Activated CD4-positive, alpha-beta T cell treated with anti-CD3 and anti-CD28 coated beads, Interleukin-2, amount 50 U/mL, for 24 hours (primary cell): ENCODE data around the gene NPRL2.
"Not testable (repeated sequence)": the region's sequence is repeated elsewhere in the genome, so short reads cannot be mapped to it uniquely, and the experiment has no call there.

Experiments
- DNase-seq, 2 donors: peaks; one replicate each; pipeline ENCODE4 v3.0.0-alpha.2; 2020; ENCODE audit warnings: low read depth in 1 of 2, low spot score in 1 of 2

The NPRL2 gene

GRCh38 chr3:50314816-50315215 lies 35.8 kb downstream of the NPRL2 start:
- no peak for DNase-seq

GRCh38 chr3:50314342-50314741 lies 36.2 kb downstream of the NPRL2 start:
- no peak for DNase-seq

DNA sequence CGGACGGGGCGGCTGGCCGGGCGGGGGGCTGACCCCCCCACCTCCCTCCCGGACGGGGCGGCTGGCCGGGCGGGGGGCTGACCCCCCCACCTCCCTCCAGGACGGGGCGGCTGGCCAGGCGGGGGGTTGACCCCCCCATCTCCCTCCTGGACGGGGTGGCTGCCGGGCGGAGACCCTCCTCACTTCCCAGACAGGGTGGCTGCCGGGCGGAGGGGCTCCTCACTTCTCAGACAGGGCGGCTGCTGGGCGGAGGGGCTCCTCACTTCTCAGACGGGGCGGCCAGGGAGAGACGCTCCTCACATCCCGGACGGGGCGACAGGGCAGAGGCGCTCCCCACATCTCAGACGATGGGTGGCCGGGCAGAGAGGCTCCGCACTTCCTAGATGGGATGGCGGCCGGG lies 38.5 kb downstream of the NPRL2 start:
- not testable (repeated sequence) for DNase-seq

DNA sequence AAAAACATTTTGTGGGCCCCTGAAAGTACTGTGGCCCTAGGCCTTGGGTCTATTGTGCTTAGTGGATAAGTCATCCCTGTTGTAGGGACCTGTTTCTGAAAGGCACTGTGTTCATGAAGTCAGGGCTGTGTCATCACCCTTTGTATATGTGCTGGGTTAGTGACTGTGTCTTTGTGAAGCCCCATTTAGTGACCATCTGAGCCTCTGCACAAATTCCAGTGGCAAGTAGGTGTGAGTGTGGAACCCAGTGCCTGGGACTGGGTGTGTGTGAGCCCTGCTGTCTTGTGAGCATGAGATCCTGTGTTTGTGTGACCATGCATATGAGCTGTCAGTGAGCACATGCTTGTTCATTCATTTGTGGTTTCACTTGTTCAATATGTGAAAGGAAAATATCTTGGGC lies 46.0 kb downstream of the NPRL2 start:
- no peak for DNase-seq

DNA sequence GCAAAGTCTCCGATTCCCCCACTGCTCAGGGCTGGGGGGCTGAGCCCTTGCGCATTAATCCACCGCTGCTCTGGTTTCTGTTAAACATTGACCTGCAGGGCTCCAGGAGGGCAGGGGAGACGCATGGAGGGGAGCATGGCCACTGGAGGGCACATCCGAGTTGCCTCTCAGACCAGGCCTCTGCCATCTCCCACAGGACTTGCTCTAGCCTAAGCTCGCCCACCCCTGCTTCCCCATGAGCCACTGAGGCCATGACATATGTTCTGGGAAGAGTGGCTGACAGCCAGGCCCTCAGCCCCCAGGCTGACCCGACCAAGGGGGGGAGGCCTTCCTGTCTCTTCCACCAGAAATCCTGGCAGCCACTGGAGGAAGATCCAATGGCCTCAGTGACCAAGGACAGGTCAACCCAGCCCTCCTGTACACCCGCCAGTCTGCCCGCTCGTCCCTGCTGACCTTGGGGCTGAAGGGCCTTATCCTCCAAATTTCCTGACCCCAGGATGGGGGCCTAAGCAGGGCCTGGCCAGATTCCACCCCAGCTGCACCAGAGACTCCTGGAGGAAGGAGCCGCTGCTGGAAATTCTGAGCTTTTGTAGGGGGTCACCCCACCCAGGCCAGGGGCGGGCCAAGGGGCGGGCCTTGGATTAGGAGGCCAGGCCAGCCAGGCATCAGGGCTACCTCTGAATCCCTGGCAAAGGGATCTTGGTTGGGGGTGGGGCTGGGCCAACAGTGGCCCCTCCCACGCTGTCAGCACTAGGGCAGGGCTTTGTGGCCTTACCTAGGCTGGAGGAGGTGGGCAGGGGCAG lies 47.4 kb downstream of the NPRL2 start, which contains the start of gene HYAL1:
Gene HYAL1 (minus strand): TSS at position 562 of the 803 bp plus-strand sequence. CDS start 618 bp downstream, outside the sequence.
- no peak for DNase-seq

DNA sequence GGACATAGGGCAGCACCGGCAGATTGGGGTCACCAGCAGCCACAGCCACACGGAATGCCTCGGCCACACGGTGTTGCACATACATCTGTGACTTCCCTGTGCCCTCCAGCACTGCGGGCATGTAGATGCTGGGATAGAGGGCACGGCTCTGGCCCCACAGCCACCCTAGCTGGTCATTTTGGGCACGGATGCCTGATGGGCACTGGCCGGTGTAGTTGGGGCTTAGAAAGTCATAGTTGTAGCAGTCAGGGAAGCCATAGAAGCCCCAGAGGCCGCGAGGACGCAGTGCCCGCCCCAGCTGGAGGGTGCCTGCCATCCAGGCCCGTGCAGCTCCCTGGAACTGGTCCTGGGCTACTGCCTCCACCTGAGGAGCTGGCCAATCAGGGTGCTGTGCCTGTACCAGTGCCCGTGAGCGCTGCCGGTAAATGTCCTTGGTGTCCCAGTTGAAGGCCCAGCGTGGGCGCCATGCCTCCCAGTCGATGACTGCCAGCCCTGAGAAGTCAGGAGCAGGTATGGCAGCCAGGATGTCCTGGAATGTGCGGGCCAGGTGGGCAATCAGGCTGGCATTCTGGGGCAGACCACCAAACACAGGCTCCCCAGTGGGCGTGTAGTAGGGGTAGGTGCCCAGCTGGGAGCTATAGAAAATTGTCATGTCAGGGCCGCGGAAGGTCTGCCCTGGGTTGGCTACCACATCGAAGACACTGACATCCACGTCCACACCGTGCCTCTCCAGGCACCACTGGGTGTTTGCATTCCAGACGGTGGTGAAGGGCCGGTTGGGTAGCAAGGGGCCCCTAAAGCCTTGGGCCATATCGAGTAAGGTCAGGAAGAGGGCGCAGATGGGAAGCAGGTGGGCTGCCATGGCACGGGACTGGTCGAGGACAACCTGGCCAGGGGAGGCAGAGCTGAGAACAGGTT lies 48.2 kb downstream of the NPRL2 start:
- no peak for DNase-seq

DNA sequence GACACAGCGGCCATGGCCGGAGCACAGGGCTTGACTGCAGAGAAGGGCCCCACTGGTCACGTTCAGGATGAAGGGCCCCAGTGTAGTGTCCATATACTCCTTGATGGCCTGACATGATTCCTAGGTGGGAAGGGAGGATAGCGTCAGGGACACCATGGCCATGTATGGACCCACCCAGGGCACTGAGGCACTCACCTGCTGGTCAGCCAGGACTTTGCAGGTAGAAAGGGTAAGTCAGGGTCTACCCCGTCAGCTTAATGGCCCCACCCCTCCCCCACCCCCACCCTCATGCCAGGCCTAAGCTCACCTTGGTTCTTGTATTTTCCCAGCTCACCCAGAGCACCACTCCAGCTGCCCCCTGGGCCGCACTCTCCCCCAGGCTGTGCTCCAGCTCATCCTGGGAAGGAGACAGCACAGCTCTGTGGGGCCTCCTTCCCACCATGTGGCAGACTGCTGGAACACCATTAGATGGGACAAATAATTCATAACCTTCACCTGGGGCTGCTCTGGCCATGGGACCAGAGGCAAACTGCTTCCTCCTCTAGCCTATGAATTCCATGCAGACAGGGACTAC lies 49.8 kb downstream of the NPRL2 start:
- DNase-seq = no peak

GRCh38 chr3:50299929-50300680 lies 50.5 kb downstream of the NPRL2 start:
- no peak for DNase-seq

DNA sequence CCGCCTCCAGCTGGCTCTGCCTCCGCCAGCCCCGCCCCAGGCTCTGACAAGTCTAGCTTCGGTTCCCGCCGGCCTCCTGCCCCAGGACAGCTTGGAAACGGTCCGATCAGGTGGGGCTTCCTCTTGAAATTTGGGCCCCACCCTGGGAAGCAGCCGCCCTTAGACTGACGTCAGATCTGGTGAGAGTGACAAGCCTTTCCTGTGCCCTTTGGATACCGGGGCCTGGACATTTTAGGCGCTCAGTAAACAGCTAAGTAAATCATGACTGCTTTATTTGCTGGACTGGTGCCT lies 51.0 kb downstream of the NPRL2 start:
- DNase-seq = no peak

DNA sequence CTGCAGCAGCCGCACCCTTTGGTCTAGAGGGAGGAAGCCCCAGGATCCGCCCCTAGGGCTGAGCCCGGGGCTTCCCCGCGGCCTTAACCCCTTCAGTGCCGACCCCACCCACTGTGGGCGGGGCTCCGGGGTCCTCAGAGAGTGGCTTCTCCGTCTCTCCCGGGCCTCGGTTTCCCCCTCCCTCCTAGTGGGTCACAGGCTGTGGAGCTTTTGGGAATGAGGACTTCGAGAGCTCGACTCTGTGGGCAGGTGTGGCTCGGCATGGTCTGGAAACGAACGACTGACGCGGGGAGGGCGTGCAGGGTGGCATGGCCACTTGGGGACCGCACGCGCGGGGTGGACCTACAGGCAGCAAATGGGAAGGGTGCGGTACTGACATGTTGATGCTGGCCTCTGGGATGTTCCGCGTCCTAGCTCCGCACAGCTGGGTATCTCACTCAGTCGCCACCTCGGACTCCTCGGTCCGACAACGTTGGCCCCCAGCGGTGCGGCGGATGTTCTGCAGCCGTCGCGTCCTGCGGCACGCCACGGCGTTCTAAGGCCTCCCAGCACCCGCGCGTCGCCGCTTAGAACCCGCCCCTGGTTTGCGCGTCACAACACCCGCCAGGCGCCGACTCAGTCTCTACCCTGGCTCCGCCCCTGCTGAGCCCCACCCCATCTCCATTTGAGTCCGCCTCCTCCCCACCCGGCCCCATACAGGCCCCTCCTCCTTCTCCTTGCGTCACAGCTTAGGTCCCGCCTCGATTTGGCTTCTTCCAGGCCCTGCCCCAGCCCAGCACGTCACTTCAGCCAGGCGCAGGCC lies 51.5 kb downstream of the NPRL2 start, which contains the start of the genes HYAL3 and NAA80:
Gene HYAL3 (minus strand): TSS at position 570 of the 802 bp plus-strand sequence. CDS start 3,803 bp downstream, outside the sequence.
Gene NAA80 (minus strand): TSS at position 570 of the 802 bp plus-strand sequence. CDS start 1,942 bp downstream, outside the sequence.
- peak; percentile 96 to 99 for DNase-seq

- no peak for DNase-seq
These were observed 52.5 kb downstream of the NPRL2 start for GRCh38 chr3:50297896-50298725.

- DNase-seq = no peak
These were observed 53.2 kb downstream of the NPRL2 start for GRCh38 chr3:50297384-50297775.
